ENCODE data around the gene PRKCSH.

The PRKCSH gene

DNA sequence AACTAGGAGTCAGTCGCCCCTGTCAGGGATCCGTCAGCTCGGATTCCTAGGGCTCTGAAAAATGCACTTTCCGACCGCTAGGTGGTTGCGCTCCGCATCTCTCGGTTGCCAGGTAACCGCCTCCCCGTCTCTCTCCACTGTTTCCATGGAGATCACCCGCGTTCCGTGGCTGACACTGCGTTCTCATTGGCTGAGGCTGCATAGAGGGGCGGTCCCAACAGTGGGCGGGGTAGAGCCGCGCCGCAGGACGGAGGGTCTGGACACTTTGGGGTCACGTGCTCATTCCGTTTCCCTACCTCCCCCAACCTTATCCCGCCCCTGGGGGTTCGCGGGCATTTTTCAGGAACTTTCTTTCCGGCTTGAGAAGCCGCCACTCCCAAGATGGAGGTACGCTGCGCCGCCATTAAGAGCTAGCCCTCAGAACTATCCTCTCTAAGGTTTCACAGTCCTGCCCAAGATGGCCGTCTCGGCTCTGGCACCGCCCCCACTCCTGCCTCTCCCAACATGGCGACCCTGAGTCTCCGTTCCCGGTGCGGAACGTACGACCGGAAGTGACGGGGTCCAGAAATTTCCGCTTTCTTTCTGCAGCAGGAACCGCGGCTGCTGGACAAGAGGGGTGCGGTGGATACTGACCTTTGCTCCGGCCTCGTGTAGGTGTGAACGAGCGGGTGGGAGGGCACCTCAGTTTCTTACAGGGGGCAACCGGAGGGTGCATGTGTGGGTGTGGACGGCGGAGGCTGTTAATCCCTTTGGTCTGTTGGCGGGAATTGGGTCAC lies at the start of gene PRKCSH, which contains the start of gene ODAD3:
PRKCSH (plus strand) TSS at position 579 of the 776 bp plus-strand sequence. CDS start 483 bp downstream, outside the sequence.
ODAD3 (minus strand) TSS at position 65 of the 776 bp plus-strand sequence. CDS start 105 bp downstream, outside the sequence.
- peak; percentile 48 for TF ChIP-seq CTCF (IDR thresholded peaks at IDR 0.05; ENCODE audit: extremely low read depth, missing control alignments)
- peak; percentile 98 for DNase-seq (ENCODE audit: low spot score)

DNA sequence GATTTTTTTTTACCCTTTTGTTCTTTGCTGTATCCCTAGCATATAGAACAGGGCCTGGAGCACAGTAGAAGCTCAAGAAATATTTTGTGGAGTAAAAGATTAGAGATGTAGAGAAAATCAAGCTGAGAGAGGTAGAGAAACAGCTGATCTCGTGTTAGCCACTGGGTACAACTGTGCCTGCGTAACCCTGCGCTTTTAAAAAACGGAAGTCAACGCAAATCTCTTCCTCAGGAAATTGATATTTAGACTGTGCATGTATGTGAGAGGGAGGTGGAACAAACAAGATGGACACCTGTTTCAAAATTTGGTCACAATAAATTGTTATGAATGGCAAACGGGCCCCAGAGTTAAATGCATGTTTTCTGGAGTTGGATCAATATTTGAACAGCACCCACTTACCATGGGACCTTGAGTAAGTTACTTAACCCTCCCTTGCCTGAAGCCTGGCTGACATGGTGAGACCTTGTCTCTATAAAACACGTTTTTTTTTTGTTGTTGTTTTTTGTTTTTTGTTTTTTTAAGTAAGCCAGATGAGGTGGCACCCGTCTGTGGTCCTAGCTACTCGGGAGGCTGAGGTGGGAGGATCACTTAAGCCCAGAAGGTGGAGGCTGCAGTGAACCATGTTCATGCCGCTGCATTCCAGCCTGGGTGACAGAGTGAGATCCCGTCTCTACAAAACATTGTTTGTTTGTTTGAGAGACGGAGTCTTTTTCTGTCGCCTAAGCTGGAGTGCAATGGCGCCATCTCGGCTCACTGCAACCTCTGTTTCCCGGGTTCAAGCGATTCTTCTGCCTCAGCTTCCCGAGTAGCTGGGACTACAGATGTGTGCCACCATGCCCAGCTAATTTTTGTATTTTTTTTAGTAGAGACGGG lies 48.0 kb upstream of the PRKCSH start:
- no peak for TF ChIP-seq CTCF (IDR thresholded peaks at IDR 0.05; ENCODE audit: extremely low read depth, missing control alignments)
- DNase-seq (ENCODE audit: low spot score), result peak; percentile 13

DNA sequence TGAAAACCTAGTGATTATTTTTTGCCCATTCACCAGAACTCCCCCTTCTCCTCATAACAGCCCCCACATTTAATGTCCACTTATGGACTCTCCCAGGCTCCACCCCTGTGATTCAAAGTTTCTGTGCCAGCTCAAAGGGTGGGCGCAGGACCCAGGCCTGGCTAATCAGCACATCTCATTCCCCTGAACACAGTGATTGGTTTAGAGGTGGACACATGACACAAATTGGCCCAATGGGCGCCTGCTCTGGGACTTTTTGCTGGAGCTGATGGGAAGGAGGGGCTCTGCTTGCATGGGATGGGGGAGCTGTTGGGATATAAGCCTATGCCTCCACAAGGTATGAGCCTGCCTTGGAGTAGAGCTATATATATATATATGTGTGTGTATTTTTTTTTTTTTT lies 45.1 kb upstream of the PRKCSH start:
- no peak for TF ChIP-seq CTCF (IDR thresholded peaks at IDR 0.05; ENCODE audit: extremely low read depth, missing control alignments)

GRCh38 chr19:11390933-11391680 lies 44.3 kb upstream of the PRKCSH start:
- no peak for TF ChIP-seq CTCF (IDR thresholded peaks at IDR 0.05; ENCODE audit: extremely low read depth, missing control alignments)
- DNase-seq (ENCODE audit: low spot score), result no peak

More for the DNA sequence above, 45.1 kb upstream of the PRKCSH start:
- no peak for DNase-seq (ENCODE audit: low spot score)

GRCh38 chr19:11397089-11397610 lies 38.3 kb upstream of the PRKCSH start:
- no peak for DNase-seq (ENCODE audit: low spot score)

DNA sequence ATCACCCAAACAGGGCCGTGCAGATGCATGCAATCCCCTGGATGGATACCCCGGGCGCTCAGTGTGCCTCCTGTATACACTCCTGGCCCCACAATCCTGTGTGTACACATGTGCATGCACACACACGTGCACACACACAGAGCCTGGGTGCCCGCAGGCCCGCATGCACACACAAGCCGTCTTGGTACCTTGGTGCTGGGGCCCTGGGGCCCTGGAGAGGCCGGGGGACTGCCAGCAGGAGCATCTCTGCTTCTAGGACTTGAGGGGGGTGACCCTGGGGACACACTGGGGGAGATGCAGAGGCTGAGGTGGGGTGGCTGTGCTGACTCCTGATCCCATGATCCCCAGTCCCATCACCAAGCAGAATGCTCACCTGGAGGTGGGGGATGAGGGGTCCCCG lies 35.8 kb upstream of the PRKCSH start:
- no peak for TF ChIP-seq CTCF (IDR thresholded peaks at IDR 0.05; ENCODE audit: extremely low read depth, missing control alignments)

More at GRCh38 chr19:11397089-11397610, 38.3 kb upstream of the PRKCSH start:
- no peak for TF ChIP-seq CTCF (IDR thresholded peaks at IDR 0.05; ENCODE audit: extremely low read depth, missing control alignments)

More for the DNA sequence above, 35.8 kb upstream of the PRKCSH start:
- peak; percentile 5 for DNase-seq (ENCODE audit: low spot score)

All from GM20000 (cell line).